B cell (primary cell): ENCODE results near the gene DLG2.

Source experiments
- EZH2 ChIP-seq: IDR thresholded peaks from 2 replicates; pipeline ENCODE4 v1.6.1; 2012; ENCODE audit warnings: borderline replicate concordance, low read depth, mild to moderate bottlenecking, moderate library complexity, low read length; ENCODE audit not compliant: insufficient read depth, poor library complexity, severe bottlenecking
- TF ChIP-seq, protein P1 (sequence below): fragments of 200-600 bp; IDR thresholded peaks from one replicate; pipeline ENCODE4 v1.8.0; 2022; ENCODE audit warnings: antibody characterized with exemption, mild to moderate bottlenecking

DNA sequence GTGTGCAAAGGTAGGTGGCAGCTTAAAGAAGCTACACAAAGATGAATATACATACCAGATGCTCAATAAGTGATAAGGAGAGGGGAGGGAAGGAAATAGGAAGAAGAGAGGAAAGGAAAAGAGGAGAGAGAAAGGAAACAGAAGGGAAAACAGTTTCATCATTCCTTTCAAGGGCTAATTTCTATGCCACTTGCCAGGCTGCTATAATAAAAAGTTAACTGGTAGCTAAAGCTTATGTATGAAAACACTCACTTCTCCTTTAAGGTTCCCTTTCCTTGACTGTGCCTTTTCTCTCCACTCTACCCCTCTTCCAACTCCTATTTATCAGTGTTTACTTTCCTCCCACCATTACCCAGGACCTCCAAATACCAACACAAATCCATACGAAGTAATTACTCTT lies 347.9 kb downstream of the DLG2 start:
- TF ChIP-seq, protein P1, sequence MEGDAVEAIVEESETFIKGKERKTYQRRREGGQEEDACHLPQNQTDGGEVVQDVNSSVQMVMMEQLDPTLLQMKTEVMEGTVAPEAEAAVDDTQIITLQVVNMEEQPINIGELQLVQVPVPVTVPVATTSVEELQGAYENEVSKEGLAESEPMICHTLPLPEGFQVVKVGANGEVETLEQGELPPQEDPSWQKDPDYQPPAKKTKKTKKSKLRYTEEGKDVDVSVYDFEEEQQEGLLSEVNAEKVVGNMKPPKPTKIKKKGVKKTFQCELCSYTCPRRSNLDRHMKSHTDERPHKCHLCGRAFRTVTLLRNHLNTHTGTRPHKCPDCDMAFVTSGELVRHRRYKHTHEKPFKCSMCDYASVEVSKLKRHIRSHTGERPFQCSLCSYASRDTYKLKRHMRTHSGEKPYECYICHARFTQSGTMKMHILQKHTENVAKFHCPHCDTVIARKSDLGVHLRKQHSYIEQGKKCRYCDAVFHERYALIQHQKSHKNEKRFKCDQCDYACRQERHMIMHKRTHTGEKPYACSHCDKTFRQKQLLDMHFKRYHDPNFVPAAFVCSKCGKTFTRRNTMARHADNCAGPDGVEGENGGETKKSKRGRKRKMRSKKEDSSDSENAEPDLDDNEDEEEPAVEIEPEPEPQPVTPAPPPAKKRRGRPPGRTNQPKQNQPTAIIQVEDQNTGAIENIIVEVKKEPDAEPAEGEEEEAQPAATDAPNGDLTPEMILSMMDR, result no peak
- TF ChIP-seq EZH2, result no peak
